Fibroblast of skin of left quadriceps (primary cell): ENCODE results near the gene CDCA5.
A peak's percentile ranks its signal among the peaks of the same experiment; 100 is the strongest.

Experiments
- DNase-seq, 2 experiments: peaks; one replicate each; pipeline ENCODE4 v3.0.0-alpha.2; 2013; ENCODE audit warnings: low read depth in 2 of 2

Gene CDCA5, protein sequence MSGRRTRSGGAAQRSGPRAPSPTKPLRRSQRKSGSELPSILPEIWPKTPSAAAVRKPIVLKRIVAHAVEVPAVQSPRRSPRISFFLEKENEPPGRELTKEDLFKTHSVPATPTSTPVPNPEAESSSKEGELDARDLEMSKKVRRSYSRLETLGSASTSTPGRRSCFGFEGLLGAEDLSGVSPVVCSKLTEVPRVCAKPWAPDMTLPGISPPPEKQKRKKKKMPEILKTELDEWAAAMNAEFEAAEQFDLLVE

DNA sequence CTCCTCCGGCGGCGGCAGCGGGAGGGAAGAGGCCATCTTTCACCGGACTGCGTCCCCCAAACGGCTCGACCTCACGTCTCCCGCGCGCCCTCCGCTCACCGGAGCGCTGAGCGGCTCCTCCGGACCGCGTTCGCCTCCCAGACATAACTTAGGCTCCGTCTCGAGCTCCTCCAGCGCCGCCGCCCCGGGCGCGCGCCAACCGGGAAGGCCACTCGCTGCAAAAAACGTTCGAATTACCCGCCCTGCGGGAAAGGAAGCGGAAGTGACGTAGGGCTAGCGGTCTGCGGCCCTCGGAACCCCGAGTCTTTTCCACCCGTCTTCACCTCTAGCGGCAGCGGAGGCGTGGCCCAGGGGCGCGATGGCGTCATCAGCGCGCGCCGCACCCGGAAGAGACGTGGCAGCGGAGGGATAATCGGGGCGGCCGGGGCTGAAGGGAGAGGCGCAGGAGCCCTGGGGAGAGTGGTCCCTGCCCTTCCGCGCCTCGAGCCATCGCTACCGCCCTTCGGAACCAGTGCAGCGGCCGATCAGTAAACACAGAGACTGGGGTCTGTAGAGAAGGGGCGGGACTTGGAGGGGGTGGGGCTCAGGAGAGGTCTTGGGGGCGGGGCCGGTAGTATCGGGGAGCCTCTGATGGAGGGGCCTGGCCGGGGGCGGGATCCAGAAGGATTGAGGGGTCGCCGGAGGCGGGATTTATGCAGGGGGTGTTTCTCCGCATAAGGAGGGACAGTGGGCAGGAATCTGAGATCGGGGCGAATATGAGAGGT, at the start of gene CDCA5, which contains the start of gene ZFPL1:
Gene CDCA5 (minus strand): TSS at position 207 of the 764 bp plus-strand sequence. CDS start 62 bp downstream, at position 145.
Gene ZFPL1 (plus strand): TSS at position 389 of the 764 bp plus-strand sequence. CDS start 477 bp downstream, outside the sequence.
- DNase-seq, result peak; percentile 91 to 92

DNA sequence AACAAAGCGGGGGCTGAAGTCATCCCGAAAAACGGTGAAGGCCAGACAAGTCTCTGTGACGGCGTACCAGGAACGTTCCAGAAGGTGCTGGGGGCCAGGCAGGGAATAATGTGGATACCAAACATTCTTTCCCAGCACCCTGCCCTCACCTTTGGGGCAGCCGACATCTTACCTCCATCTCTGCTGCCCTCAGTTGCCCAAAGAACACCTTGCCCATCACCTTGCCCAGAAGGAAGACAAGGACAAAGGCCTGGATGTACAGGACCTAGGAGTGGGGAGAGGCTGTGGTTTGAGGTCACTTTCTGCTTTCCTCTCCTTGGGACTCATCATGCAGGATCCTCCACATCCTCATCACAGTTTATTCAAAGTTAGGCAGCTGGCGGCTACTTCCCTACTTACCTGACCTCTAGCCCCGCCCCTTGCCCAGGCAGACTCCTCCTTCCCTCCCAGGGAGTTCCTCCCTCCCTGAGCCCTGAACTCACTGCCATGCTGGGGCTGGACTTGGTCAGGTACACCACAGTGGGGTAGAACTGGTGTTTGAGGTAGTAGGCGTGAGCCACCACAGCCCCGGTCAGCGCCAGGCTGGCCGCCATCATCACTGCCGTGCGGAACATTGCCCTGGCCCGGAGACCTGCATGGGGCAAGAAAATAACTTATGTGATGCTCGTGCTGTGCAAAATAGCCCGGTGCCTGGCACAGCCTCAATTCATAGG, 49.3 kb upstream of the CDCA5 start:
- DNase-seq, result no peak

DNA sequence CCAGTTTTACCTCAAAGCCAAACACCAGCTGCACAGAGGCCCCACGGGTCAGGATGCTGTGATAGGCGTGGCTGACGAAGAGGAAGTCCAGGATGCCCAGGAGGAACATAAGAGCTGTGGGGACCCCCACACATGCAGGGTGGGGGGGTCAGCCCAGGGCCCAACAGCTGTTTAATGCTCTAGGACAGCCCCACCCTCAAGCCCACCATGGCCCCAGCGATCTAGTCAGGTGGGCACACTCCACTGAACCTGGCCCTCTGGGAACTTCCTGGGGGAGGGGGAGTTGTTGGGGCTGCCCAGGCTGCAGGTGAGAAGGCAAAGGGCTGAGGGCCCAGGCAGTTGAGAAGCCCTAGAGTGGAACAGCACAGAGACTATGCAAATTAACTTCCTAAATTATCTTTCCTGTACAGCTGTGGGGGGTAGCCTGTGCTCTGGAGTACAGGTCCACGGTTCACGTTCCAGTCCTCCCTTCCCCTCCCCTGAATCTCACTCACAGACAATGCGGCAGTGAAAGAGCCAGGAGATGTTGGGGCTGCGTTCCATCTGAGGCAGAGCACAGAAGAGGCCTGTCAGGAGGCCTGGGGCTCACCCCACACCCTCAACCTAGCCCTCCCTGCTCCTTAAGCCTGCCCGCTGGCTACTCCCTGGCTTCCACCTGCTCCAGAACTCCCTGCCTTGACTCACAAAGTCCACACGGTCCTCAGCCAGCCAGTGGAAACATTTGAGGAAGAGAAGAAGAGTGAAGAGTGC, 48.6 kb upstream of the CDCA5 start:
- no peak for DNase-seq

DNA sequence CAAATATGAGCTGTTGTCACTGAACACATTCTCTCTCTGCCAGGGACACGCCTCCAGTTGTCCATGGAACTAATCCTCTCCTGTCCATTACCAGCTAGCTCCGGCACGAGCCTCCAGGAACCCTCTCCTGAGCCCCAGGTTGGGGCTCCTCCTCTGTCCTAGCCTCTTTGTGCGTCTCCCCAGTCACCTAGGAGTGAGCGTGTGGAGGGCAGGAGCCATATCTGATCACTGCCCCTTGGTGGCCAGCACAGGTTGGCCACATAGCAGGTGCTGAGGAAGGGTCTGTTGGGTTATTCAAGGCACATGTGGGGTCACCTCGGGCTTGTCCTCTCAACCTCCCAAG, 48.0 kb upstream of the CDCA5 start:
- DNase-seq, result no peak

DNA sequence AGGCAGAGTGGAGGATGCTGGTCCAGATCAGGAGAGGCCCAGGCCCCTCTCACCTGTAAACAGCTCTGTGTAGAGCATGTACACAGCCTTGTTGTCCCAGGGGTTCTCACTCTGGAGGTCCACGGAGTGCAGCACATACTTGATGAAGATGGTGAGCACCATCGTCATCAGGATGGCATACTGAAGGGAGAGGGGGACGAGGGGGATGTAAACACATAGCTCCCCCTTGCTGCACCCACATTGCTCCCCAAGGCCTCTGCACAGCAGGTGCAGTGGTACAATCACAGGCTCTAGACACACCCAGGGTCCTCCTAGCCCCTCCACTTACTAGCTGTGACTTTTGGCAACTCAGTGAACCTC, 47.6 kb upstream of the CDCA5 start:
- DNase-seq, result no peak

DNA sequence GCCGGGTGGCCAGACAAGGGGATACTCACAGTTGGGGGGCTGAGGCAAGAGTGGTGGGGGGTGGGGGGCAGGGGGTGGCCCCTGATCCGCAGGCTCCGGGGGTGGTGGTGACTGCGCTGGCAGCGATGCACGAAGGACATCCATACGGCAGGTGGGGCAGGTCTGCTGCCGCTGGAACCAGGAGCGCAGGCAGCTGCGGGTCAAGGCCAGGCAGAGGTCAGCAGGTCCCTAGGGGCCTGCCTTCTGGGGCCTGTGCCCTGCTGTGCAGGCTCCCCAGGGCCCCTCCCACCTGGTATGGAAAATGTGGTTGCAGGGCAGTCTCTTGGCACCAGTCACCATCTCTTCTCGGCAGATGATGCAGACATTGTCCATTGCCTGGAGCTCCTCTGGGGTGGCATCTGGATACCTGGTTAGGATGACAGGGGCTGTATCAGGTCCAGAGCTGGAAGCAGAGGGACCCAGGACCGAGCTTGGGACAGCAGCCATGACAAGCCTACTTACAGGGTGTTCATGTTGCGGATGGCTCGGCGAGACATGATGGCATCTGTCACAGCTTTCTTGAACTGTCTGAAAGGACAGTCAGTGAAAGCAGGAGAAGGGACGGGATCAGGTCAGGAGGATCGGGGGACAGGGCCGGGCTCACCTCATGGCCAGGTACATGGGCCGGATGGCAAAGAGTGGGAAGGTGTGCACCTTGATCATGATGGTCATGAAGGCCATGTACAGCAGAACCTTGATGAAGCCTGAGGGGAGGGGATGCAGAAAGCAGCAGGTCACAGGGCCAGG, 47.0 kb upstream of the CDCA5 start:
- no peak for DNase-seq

DNA sequence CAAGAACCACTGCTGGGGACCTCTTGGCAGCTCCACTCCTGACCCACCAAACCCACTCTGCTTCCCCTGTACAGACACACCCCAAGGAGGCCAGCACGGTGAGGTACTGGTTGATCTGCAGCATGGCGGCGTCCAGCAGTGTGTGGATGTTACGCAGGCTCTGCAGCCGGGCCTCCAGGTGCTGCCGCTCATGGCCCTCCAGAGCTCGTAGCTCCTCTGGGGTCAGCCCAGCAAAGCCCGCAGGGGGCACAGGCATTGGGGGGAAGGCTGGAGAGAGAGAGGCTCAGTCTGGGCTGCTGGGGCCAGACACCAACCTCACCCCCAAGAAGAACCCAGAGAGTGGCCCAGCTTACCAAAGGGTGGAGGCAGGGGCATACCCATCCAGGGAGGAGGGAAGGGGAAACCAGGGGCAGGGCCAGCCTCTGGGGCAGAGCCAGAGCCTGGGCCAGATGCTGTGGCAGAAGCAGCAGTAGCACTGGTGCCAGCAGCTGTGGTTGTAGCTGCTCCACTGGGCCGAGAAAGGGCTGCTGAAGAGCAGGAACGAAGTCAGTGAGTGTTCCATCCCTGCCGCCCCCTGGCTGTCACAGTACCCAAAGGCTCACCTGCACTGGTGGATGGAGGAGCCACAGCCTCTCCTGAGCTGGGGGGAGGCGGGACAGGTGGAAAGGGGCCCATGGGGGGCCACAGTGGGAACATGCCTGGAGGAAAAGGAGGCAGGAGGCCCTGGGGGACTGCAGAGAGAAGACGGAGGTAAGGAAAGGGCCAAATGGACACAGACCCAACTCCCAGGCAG, 46.0 kb upstream of the CDCA5 start:
- DNase-seq, result no peak

DNA sequence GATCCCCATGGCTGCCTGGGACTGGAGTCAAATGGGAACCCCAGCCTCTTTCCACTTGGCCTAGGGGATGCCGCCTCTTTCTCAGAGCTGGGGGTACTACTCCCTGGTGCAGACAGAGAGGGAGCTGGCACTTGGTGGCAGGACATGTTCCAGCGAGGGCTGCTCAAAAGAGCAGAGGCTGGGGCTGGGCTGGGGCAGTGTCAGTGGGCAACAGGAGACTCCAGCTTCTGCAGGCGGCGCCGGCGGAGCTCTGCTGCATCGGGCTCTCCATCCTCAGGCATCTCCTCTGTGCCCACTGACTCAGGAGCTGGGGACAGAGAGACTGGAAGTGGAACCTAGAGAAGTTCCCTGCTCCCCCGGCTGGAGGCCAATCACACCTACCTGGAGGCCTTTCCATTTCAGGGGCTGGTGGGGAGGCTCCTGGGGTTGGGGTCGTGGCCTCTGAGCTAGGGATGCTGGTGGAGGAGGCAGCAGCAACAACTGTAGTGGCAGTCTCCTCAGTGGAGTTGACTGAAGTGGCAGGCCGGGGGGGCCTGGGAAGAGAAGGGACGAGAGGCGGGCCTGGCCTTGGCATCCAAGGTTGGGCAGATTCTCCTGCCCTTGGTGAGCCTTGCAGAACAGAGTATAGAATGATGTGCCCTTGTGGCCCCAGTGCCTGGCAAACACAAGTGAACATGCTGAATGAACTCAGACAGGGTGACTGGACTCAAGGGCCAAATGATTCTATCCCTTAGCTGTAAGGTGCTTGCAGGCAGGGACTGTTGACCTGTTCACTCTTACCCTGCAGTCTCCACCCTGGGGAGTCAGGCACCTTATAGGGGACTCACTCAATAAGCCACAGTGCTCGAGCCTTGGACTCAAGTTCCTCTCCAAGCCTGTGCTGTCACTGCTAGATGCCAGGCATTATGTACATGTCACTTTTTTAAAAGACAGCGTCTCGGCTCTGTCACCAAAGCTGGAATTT, 44.6 kb upstream of the CDCA5 start:
- DNase-seq, result no peak

DNA sequence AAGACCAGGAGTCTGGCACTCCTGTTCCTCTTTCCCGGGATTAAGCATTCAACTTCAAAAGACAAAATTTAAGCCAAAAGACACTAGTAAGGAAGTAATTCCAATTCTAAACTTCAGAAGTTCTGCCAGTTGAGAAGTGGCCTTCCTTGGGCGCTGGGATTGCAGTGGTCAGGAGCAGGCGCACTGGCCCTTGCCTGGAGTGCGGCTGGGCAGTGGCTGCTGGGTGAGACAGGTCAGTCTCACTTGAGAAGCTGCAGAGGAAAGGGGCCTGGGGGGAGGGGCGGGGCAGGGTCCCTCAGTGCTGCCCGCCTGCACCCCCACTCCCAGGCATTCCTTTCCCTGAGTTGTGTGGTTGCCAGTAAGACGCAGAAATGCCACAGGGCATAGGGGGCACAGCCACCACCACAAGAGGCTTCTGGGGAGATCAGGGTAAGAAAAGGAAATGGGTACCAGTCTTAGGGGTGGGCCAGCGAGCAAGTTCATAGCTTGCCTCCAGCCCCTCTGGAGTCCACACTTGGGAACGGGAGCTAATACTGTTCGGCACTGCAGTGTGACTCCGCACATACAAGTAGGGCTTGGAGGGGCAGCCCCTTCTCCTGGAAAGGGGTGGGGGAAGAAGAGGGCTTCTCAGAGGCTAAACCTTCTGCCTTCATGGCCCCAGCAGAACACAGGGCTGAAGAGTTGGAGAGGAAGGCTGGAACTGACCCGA, 43.8 kb upstream of the CDCA5 start:
- no peak for DNase-seq

DNA sequence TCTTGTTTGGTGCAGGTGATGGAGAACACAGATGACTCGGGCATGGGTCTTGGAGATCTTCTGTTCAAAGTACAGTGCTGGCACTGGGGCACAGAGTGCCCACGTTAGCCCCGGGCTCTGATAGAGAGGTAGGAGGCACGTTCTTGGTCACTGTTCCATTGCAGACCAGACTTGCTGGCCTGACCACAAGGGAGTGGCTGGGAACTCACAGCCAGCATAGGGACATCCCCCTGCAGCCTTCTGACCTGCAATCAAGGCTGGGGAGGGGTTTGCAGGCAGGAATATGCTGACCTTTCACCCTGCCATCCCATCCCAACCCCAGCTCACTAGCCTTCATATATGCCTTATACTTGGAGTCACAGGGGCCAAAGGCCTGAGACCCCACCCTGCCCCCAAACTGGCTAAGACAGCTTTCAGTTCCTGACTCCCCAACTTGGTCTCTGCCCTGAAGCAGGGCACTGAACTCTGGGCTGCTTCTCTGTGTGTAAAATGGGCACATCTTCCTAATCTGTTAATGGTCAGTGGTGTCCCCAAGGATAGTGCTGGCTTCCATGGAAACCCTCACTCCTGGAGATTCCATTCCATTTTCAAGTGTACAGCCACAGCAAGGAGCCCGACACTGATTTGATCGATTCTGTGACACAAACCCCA, 42.9 kb upstream of the CDCA5 start:
- no peak for DNase-seq

DNA sequence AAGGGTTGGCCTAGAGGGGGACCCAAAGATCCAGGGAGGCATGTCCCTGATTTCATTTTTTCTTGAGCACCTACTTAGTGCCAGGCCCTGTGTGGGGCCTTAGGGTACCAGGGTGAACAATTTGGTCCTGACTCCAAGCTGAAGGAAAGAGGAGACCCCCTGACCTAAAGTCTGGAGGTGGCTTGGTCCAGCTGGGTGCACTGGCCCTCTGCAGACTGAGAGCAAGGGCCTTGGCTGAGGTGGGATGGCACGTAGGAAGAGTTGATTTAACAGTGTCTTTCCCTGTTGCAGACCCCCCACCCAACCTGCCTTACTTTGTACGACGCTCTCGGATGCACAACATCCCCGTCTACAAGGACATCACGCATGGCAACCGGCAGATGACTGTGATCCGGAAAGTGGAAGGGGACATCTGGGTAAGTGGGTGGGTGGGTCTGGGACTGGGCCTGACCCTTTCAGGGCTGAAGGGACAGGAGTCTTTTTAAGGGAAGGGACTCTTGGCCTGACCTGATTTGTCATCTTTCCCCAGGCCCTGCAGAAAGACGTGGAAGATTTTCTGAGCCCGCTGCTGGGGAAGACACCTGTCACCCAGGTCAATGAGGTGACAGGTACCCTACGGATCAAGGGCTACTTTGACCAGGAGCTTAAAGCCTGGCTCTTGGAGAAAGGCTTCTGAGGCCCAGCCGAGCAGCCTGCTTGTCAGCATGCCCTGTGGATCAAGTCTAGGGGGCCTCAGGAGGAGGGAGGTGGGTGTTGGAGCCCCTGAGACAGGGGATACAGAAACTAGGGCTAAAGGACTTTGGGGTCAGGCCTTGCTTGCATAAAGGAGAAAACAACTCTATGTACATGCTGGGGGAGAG, 41.6 kb upstream of the CDCA5 start:
- DNase-seq, result no peak

DNA sequence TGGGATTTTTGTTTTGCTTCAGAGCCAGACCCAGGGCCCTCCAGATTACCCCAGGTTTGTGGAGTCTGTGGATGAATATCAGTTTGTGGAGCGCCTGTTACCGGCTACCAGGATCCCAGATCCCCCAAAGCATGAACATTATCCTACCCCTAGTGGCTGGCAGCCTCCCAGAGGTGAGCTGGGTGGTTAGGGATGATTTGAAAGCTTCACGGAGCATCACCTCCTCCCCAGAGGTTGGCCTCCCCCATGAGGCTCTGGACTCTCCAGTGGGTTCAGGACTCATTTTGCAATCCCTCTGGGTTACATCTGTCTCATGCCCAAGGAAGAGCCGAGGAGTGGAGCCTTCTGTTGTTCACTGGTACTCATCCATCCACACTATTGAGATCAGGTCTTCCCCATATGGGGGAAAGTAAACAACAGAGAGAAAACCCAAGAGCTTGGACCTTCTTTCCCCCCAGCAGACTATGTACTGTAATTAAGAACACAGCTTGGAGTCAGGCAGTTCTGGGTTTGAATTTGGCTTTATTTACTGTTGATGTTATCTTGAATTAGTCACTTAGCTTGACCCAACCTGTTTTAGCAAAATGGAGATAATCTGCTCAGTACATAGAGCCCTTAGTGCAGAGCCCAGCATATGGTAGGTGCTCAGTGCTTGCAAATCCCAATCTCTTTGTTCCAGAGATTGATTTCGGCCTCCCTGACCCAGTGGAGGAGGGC, 40.8 kb upstream of the CDCA5 start:
- no peak for DNase-seq

DNA sequence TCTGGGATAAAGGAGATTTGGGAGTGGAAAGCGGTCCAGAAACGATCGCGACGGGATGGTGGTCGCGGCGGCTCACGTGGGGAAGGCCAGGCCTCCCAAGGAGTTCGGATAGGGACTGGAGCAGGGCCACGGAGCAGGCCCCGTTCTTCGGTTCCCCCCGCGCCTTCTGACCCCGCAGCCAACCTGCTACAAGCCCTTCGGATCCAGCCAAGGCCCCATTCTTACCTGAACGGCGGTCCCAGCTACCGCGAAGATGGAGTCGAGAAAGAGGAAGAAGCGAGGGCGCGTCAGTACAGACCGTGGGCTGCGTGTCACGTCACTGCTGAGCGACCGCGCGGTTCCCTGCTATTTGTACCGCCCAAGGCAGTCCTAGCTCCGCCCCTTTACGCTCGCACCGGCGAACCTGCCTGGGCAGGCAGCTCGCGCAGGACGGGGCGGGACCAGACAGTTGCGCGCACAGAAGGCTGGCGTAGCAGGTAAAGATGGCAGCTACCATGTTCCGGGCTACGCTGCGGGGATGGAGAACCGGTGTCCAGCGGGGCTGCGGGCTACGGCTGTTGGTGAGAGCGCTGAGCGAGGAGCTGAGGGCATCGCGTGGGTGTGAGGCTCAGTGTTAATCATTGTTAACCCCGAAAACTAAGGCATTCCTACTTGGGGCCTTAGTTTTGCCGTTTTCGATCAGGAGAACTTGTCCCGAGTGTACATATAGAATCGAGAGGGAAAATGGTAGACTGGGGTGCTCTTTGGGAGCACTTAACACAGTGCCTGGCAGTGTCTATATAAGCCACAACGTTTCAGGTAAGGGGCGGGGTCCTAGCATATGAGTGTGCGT, 38.2 kb upstream of the CDCA5 start, which contains the start of the genes FAU and MRPL49:
Gene FAU (minus strand): TSS at position 270 of the 832 bp plus-strand sequence. CDS start 321 bp downstream, outside the sequence.
Gene MRPL49 (plus strand): TSS at position 457 of the 832 bp plus-strand sequence. CDS start 26 bp downstream, at position 483.
- DNase-seq, result peak; percentile 85

DNA sequence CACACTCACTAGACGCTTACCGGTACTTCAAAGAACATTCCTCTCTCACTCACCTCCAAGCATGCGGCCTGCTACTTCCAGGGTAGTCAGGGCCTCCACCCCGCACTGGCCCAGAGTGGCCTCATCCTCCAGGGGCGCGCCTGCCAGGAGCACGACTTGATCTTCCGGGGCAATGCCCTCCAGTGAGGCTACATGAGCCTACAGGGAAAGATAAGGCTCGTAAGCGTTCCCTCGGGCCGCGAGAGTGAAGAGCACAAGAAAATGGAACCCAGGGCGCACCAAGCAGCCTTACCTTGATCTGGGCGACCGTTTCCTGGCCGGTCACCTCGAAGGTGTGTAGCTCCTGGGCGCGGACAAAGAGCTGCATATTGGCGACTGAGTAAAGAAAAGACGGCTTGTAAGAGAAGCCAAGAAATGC, 37.6 kb upstream of the CDCA5 start:
- no peak for DNase-seq

DNA sequence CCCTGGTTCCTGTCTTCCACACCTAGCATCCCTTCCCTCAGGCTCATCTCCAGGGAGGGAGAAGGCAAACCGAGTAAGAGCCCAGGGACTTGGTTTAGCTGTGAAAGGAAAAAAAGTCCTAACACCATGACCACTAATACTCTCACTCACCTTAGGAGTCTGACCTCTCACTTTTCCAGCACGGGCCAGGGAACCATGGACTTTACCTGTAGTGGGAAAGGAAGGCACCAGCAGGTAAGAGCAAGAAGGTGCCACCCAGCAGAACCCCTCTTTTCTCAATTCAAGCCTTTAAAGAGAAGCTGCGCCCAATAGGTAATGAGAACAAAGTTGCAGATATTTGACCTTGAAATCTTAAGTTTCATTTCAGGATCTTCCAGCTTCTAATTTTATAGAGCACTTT, 37.0 kb upstream of the CDCA5 start:
- no peak for DNase-seq
